ENCODE results near the gene TAP1.

The TAP1 gene, protein sequence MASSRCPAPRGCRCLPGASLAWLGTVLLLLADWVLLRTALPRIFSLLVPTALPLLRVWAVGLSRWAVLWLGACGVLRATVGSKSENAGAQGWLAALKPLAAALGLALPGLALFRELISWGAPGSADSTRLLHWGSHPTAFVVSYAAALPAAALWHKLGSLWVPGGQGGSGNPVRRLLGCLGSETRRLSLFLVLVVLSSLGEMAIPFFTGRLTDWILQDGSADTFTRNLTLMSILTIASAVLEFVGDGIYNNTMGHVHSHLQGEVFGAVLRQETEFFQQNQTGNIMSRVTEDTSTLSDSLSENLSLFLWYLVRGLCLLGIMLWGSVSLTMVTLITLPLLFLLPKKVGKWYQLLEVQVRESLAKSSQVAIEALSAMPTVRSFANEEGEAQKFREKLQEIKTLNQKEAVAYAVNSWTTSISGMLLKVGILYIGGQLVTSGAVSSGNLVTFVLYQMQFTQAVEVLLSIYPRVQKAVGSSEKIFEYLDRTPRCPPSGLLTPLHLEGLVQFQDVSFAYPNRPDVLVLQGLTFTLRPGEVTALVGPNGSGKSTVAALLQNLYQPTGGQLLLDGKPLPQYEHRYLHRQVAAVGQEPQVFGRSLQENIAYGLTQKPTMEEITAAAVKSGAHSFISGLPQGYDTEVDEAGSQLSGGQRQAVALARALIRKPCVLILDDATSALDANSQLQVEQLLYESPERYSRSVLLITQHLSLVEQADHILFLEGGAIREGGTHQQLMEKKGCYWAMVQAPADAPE

DNA sequence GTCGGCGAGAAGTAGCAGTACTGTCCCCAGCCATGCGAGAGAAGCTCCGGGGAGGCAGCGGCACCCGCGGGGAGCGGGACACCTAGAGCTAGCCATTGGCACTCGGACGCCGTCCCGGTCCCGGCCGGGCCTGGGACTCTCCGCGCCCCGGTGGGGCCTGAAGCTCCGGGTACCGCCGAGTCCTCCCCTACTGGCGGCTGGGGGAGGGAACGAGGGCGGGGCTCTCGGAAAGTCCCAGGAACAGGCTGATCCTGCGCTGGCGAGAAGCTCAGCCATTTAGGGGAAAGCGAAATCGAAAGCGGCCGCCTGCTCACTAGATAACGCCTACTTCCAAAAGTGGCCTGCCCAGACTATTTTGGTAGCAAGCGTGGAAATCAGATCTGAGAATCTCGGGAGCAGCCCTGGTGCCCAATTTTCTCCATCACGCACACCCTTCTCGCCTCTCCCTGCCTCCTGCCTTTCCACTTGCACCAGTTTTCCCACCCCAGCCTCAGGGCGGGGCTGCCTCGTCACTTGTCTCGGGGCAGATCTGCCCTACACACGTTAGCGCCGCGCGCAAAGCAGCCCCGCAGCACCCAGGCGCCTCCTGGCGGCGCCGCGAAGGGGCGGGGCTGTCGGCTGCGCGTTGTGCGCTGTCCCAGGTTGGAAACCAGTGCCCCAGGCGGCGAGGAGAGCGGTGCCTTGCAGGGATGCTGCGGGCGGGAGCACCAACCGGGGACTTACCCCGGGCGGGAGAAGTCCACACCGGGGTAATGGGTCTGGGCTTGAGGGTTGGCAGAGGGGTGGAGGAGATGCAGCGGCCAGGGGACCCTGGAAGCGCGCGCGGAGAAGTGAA, at the start of gene TAP1, which contains the start of gene PSMB9:
TSS of gene TAP1 (minus strand) at position 164 of the 835 bp plus-strand sequence. CDS start at position 96, 68 bp downstream.
TSS of gene PSMB9 (plus strand) at position 652 of the 835 bp plus-strand sequence. CDS start at position 690, 38 bp downstream.
- Histone ChIP-seq H3K4me3 (ENCODE audit: low read depth in 1 of 5, low read length in 5 of 5) (peak within 1 kb of the TSS; percentile 85 to 97 (median 93)), H3K27ac (ENCODE audit: low read depth, low read length) (peak within 1 kb of the TSS; percentile 99), H3K36me3 (ENCODE audit: control insufficient read depth in 5 of 5, insufficient read depth in 5 of 5, low read length in 5 of 5) (peaks cover 0 to 46% (median 40%) of the 10 kb centered on the region in 5 donors), H3K4me1 (ENCODE audit: control insufficient read depth in 5 of 5, insufficient read depth in 5 of 5, low read length in 5 of 5) (peaks cover 5 to 57% (median 32%) of the 10 kb centered on the region in 5 donors), H3K27me3 (ENCODE audit: control insufficient read depth in 5 of 5, insufficient read depth in 4 of 5, low read length in 5 of 5) (no peaks in the 10 kb centered on the region), H3K9ac (ENCODE audit: low read length in 5 of 5) (peak within 1 kb of the TSS; percentile 93 to 100 (median 99)), H3K9me3 (ENCODE audit: control insufficient read depth in 5 of 5, low read length in 5 of 5) (no peaks in the 10 kb centered on the region)

DNA sequence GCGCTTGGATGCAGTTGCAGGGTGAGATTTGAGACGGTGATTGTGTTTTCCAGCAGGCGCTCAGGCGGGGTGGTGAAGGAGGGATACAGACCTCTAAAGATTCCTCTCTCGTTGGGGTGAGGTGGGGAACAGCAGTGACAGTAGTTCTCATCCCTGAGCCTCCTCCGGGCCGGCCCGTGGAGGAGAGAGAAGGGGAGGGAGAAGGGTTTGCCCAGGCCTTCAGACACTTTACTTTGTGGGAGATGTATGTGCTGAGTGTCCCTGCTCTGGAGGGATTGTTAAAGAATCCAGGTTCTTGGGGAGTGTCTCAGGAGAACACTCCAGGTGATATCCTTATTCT, 41.5 kb upstream of the TAP1 start:
- H3K27ac ChIP-seq (ENCODE audit: low read depth, low read length), result peak overlapping the region; percentile 90
- peak overlapping the region; percentile 75 to 95 (median 85) for H3K9ac ChIP-seq (ENCODE audit: low read length in 5 of 5)
- H3K4me3 ChIP-seq (ENCODE audit: low read depth in 1 of 5, low read length in 5 of 5), result peak overlapping the region; percentile 90 to 96 (median 94)
- H3K4me1 ChIP-seq (ENCODE audit: control insufficient read depth in 5 of 5, insufficient read depth in 5 of 5, low read length in 5 of 5), result peaks cover 6 to 24% (median 16%) of the 10 kb centered on the region in 5 donors
- H3K9me3 ChIP-seq (ENCODE audit: control insufficient read depth in 5 of 5, low read length in 5 of 5), result no peaks in the 10 kb centered on the region
- no peaks in the 10 kb centered on the region for H3K36me3 ChIP-seq (ENCODE audit: control insufficient read depth in 5 of 5, insufficient read depth in 5 of 5, low read length in 5 of 5)
- H3K27me3 ChIP-seq (ENCODE audit: control insufficient read depth in 5 of 5, insufficient read depth in 4 of 5, low read length in 5 of 5), result no peaks in the 10 kb centered on the region

DNA sequence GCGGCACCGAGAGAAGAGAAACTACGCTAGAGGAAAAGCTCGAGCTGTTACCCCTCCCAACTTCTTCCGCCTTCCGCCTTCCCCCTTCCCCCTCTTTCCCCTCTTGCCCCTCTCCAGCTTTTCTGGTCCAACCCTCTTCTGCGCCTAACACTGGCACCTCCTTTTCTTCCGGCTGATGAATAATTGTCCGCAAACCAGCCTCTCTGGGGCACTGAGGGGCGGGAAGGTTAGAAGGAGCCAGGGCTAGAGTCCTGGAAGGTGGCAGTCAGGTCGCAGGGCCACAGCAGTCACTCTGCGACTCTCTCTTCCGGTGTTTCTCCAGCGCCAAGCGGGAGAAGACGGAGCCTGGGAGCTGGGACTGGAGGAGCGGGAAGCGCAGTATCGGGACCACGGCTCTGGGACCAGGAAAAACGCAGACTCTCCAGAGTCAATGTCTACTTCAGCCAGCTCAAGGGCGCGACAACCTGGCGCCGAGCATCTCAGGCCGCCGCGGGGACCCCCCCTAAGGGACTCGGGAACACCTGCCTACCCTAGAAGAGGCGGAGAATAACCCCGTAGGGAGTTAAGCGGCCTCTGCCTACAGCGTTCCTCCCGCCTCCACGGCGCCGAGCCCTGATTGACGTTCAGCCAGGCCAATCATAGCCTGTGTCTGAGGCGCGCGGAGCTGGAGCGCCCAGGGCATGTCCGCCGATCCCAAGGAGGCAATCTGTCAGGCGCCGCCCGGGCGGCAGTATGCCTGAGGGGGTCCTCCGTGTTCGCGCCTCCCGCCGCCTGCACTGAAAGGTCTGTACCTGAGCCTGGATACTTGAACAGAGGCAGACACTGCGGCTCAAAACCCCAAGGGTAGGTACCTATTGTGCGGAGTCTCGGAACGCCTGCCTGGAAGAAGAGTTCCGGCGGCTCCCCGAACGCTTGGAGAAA, 40.8 kb upstream of the TAP1 start:
- peak overlapping the region; percentile 90 to 96 (median 94) for H3K4me3 ChIP-seq (ENCODE audit: low read depth in 1 of 5, low read length in 5 of 5)
- no peaks in the 10 kb centered on the region for H3K9me3 ChIP-seq (ENCODE audit: control insufficient read depth in 5 of 5, low read length in 5 of 5)
- H3K4me1 ChIP-seq (ENCODE audit: control insufficient read depth in 5 of 5, insufficient read depth in 5 of 5, low read length in 5 of 5), result peaks cover 6 to 24% (median 16%) of the 10 kb centered on the region in 5 donors
- H3K9ac ChIP-seq (ENCODE audit: low read length in 5 of 5), result peak overlapping the region; percentile 75 to 95 (median 85)
- H3K27me3 ChIP-seq (ENCODE audit: control insufficient read depth in 5 of 5, insufficient read depth in 4 of 5, low read length in 5 of 5), result no peaks in the 10 kb centered on the region
- H3K36me3 ChIP-seq (ENCODE audit: control insufficient read depth in 5 of 5, insufficient read depth in 5 of 5, low read length in 5 of 5), result no peaks in the 10 kb centered on the region
- H3K27ac ChIP-seq (ENCODE audit: low read depth, low read length), result peak overlapping the region; percentile 90

DNA sequence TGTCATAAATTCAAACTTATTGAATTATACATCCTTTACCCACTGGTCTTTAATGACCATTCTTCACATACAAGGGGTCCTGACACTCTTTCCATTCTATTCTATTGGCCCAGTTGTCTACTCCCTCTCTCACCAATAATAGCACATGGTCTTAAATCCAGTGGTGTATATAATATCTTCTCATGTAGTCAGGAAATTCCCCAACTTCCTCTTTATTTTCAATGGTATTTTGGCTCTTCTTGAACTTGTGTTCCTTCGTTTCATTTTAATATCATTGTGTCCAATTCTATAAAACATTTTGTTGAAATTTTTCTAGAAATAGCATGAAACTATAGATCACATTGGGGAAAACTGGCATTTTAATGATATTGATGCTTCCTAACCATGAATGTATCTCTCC, 37.3 kb upstream of the TAP1 start:
- Histone ChIP-seq H3K9ac (ENCODE audit: low read length in 5 of 5) (no peak overlapping the region), H3K36me3 (ENCODE audit: control insufficient read depth in 5 of 5, insufficient read depth in 5 of 5, low read length in 5 of 5) (no peaks in the 10 kb centered on the region), H3K9me3 (ENCODE audit: control insufficient read depth in 5 of 5, low read length in 5 of 5) (no peaks in the 10 kb centered on the region), H3K27ac (ENCODE audit: low read depth, low read length) (no peak overlapping the region), H3K27me3 (ENCODE audit: control insufficient read depth in 5 of 5, insufficient read depth in 4 of 5, low read length in 5 of 5) (no peaks in the 10 kb centered on the region), H3K4me1 (ENCODE audit: control insufficient read depth in 5 of 5, insufficient read depth in 5 of 5, low read length in 5 of 5) (peaks cover 6 to 38% (median 32%) of the 10 kb centered on the region in 5 donors), H3K4me3 (ENCODE audit: low read depth in 1 of 5, low read length in 5 of 5) (no peak overlapping the region)

DNA sequence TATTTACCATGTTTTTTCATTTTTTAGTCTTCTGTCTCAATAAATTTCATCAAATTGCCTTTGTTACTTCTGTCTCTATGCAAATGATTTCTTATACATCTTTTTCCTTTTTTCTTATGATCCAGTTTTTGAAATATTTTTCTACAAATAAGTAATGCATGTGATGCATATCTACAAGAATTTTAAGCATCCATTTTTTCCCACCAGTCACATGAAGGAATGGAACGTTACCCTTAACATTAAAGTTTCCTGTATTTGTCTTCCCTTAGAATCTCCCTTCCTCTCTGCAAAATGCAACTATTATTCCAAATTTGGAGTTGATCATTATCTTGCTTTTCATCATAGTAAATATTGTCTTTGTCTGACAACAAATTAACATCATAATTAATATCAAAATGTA, 36.0 kb upstream of the TAP1 start:
- Histone ChIP-seq H3K4me3 (ENCODE audit: low read depth in 1 of 5, low read length in 5 of 5) (no peak overlapping the region), H3K9ac (ENCODE audit: low read length in 5 of 5) (no peak overlapping the region), H3K9me3 (ENCODE audit: control insufficient read depth in 5 of 5, low read length in 5 of 5) (no peaks in the 10 kb centered on the region), H3K27me3 (ENCODE audit: control insufficient read depth in 5 of 5, insufficient read depth in 4 of 5, low read length in 5 of 5) (no peaks in the 10 kb centered on the region), H3K27ac (ENCODE audit: low read depth, low read length) (no peak overlapping the region), H3K4me1 (ENCODE audit: control insufficient read depth in 5 of 5, insufficient read depth in 5 of 5, low read length in 5 of 5) (peaks cover 0 to 29% (median 23%) of the 10 kb centered on the region in 5 donors), H3K36me3 (ENCODE audit: control insufficient read depth in 5 of 5, insufficient read depth in 5 of 5, low read length in 5 of 5) (no peaks in the 10 kb centered on the region)

DNA sequence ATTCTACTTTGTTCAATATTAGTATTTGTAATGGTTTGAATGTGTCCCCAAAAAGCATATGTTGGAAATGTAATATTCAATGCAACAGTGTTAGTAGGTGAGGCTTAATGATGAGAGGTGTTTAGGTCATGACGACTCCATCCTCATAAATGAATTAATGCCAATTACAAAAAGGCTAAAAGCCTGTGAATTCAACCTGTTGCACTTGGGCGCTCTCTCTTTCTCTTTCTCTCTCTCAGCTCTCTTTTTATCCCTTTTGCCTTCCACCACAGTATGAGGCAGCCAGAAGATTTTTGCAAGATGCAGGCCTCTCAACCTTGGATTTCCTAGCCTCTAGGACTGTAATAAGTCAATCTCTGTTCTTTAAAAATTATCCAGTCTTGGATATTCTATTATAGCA, 35.1 kb upstream of the TAP1 start:
- Histone ChIP-seq H3K4me3 (ENCODE audit: low read depth in 1 of 5, low read length in 5 of 5) (no peak overlapping the region), H3K9ac (ENCODE audit: low read length in 5 of 5) (no peak overlapping the region), H3K27ac (ENCODE audit: low read depth, low read length) (no peak overlapping the region), H3K36me3 (ENCODE audit: control insufficient read depth in 5 of 5, insufficient read depth in 5 of 5, low read length in 5 of 5) (no peaks in the 10 kb centered on the region), H3K27me3 (ENCODE audit: control insufficient read depth in 5 of 5, insufficient read depth in 4 of 5, low read length in 5 of 5) (no peaks in the 10 kb centered on the region), H3K4me1 (ENCODE audit: control insufficient read depth in 5 of 5, insufficient read depth in 5 of 5, low read length in 5 of 5) (peaks cover 0 to 27% (median 23%) of the 10 kb centered on the region in 5 donors), H3K9me3 (ENCODE audit: control insufficient read depth in 5 of 5, low read length in 5 of 5) (no peaks in the 10 kb centered on the region)

DNA sequence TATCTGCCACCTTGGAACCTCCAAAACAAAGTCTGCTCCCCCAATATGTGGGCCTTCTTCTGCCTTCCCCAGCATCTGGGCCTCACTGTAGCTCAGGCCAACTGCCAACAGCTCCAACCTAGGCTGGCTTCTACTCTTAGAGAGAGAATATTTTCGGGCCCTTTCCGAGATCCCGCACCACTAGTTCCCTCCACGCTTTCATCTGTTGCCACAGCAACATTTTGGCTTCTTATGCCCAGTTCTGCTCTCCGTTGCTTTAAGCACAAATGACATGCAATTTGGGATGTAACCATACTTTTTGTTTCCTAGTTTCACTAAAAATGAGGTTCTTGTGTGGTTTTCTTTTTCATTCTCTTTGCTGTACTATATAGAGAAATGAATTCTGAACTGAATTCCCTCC, 34.1 kb upstream of the TAP1 start:
- H3K9ac ChIP-seq (ENCODE audit: low read length in 5 of 5), result no peak overlapping the region
- H3K9me3 ChIP-seq (ENCODE audit: control insufficient read depth in 5 of 5, low read length in 5 of 5), result no peaks in the 10 kb centered on the region
- no peak overlapping the region for H3K4me3 ChIP-seq (ENCODE audit: low read depth in 1 of 5, low read length in 5 of 5)
- no peaks in the 10 kb centered on the region for H3K36me3 ChIP-seq (ENCODE audit: control insufficient read depth in 5 of 5, insufficient read depth in 5 of 5, low read length in 5 of 5)
- H3K27ac ChIP-seq (ENCODE audit: low read depth, low read length), result peak overlapping the region; percentile 13
- H3K4me1 ChIP-seq (ENCODE audit: control insufficient read depth in 5 of 5, insufficient read depth in 5 of 5, low read length in 5 of 5), result peaks cover 0 to 30% (median 25%) of the 10 kb centered on the region in 5 donors
- no peaks in the 10 kb centered on the region for H3K27me3 ChIP-seq (ENCODE audit: control insufficient read depth in 5 of 5, insufficient read depth in 4 of 5, low read length in 5 of 5)

DNA sequence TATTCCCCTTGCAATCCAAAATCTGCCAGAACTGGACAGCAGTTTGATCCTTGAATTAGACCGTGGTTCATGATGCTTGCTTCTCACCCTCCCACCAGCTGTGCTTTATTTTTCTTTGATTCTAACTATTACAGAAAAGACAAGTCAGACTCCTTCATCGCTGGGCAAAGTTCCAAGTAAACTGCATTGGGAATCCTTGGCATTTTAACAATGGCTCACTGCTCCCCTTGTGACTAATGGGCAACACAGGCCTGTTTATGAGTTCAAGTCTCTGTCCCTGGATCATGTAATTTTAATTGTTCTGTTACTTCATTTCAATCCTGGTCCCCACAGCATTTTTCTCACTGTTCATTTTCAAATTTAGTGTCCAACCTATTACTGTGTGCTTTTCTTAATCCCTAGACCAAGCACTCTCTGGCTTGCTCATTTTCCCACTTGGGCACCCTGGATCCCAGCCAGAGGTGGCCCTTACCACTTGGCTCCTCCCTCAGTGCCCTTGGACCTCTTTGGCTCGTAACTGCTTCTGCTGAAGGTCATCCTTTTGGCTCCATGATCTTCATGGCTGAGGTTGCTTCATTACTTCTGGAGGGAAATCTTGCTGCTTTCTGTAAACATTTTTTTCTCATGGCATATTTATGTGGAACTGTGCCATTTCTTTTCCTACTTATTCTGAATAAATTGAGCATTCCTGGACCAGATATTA, 33.3 kb upstream of the TAP1 start:
- Histone ChIP-seq H3K9ac (ENCODE audit: low read length in 5 of 5) (no peak overlapping the region), H3K27ac (ENCODE audit: low read depth, low read length) (peak overlapping the region; percentile 13)

More for the DNA sequence above, 33.3 kb upstream of the TAP1 start:
- Histone ChIP-seq H3K27me3 (ENCODE audit: control insufficient read depth in 5 of 5, insufficient read depth in 4 of 5, low read length in 5 of 5) (no peaks in the 10 kb centered on the region), H3K4me1 (ENCODE audit: control insufficient read depth in 5 of 5, insufficient read depth in 5 of 5, low read length in 5 of 5) (peaks cover 0 to 30% (median 25%) of the 10 kb centered on the region in 5 donors), H3K9me3 (ENCODE audit: control insufficient read depth in 5 of 5, low read length in 5 of 5) (no peaks in the 10 kb centered on the region), H3K4me3 (ENCODE audit: low read depth in 1 of 5, low read length in 5 of 5) (no peak overlapping the region), H3K36me3 (ENCODE audit: control insufficient read depth in 5 of 5, insufficient read depth in 5 of 5, low read length in 5 of 5) (no peaks in the 10 kb centered on the region)
